K562 (cell line): Measurements from ENCODE around the gene GLB1L3. TPM values are rescaled to one million over a fixed set of nuclear protein-coding genes. Genes with fewer than 3 reads are reported as not detected.

Experiments
- ATAC-seq: fragments of 200-7000 bp; cut with Tn5 transposase; 3 replicates; pipeline ENCODE4 v1.9.1; 2020; ENCODE audit warnings: moderate library complexity
- BruUV-seq: library from RNA; stranded (reverse); fragments of 400-500 nt; replicated peaks from 2 replicates; lab custom pipeline; 2021; lab: Mats Ljungman, UMichigan
- CTCF ChIA-PET: fragments of 300-600 bp; formaldehyde crosslinking; extraction: SDS; loops from one replicate; lab custom pipeline; 2021; ENCODE audit warnings: low intra/inter-chr PET ratio; lab: Yijun Ruan, JAX
- POLR2A ChIA-PET: fragments of 300-600, 350-650 bp; sonication (Branson Sonifier 250); formaldehyde crosslinking; extraction: SDS; loops from one replicate; lab custom pipeline; 2021; ENCODE audit warnings: antibody characterized with exemption, inconsistent platforms; lab: Yijun Ruan, JAX
- DNase-seq, 4 experiments: peaks; one replicate each; pipeline versions ENCODE4 v3.0.0 to v3.0.0-alpha.2; 2011 to 2018; ENCODE audit warnings: low spot score in 3 of 4, mixed read lengths in 3 of 4; ENCODE audit errors: extremely low read depth in 1 of 4
- FAIRE-seq: peaks from 2 replicates; lab custom pipeline; 2011; peaks lifted over from hg19 to GRCh38; lab: Jason Lieb, UNC
- H2AFZ ChIP-seq: 2 replicates; pipeline ENCODE4 v1.6.0; 2011; ENCODE audit warnings: low read depth, low read length, control low read depth, inconsistent platforms
- H3K27ac ChIP-seq: fragments of 200-600 bp; 3 replicates; pipeline ENCODE4 v1.8.0; 2011; ENCODE audit warnings: low read depth, mild to moderate bottlenecking, control low read depth, inconsistent platforms, low read length, moderate library complexity, mixed read lengths; ENCODE audit errors: extremely low read depth
- H3K27me3 ChIP-seq, 2 experiments: fragments of 300-600 bp in 1 of 2; 2 replicates in 1 of 2; 3 replicates in 1 of 2; pipeline versions ENCODE4 v1.6.0 to v1.8.0; 2011; ENCODE audit warnings: inconsistent platforms in 2 of 2, low read length in 2 of 2, mild to moderate bottlenecking in 1 of 2, mixed read lengths in 1 of 2, moderate library complexity in 1 of 2; ENCODE audit not compliant: control insufficient read depth in 2 of 2, insufficient read depth in 2 of 2
- H3K36me3 ChIP-seq: fragments of 300-600 bp; 3 replicates; pipeline ENCODE4 v1.8.0; 2011; ENCODE audit warnings: mild to moderate bottlenecking, low read length, inconsistent platforms; ENCODE audit not compliant: control insufficient read depth, insufficient read depth
- H3K4me1 ChIP-seq, 2 experiments: fragments of 200-600 bp in 1 of 2; replicated peaks in 1 of 2; 2 replicates in 1 of 2; 3 replicates in 1 of 2; pipeline versions ENCODE4 v1.5.1 to v1.8.0; 2011; ENCODE audit warnings: inconsistent platforms in 2 of 2, low read length in 2 of 2, mild to moderate bottlenecking in 1 of 2, mixed read lengths in 1 of 2, moderate library complexity in 1 of 2; ENCODE audit not compliant: control insufficient read depth in 2 of 2, insufficient read depth in 2 of 2
- H3K4me2 ChIP-seq: 2 replicates; pipeline ENCODE4 v1.6.1; 2011; ENCODE audit warnings: low read length, control low read depth, inconsistent platforms, mixed read lengths; ENCODE audit not compliant: insufficient read depth
- H3K4me3 ChIP-seq: fragments of 200-600 bp; sonication (generic), shearing (Covaris generic); 2 replicates; pipeline ENCODE4 v1.5.1; 2016; ENCODE audit warnings: control low read depth, inconsistent platforms
- H3K79me2 ChIP-seq: fragments of 200-600 bp; 3 replicates; pipeline ENCODE4 v1.8.0; 2011; ENCODE audit warnings: low read length, inconsistent platforms; ENCODE audit not compliant: control insufficient read depth, insufficient read depth
- H3K9ac ChIP-seq, 2 experiments: 2 replicates each; pipeline versions ENCODE4 v1.6.0 to v1.6.1; 2011; ENCODE audit warnings: low read depth in 2 of 2, low read length in 2 of 2, control low read depth in 1 of 2, inconsistent platforms in 1 of 2, mild to moderate bottlenecking in 1 of 2, mixed read lengths in 1 of 2; ENCODE audit not compliant: insufficient read depth in 1 of 2
- H3K9me1 ChIP-seq: one replicate; pipeline ENCODE4 v1.6.0; 2011; ENCODE audit warnings: inconsistent platforms, mild to moderate bottlenecking, low read length, moderate library complexity; ENCODE audit not compliant: control insufficient read depth, insufficient read depth
- H3K9me3 ChIP-seq: replicated peaks from 2 replicates; pipeline ENCODE4 v1.5.1; 2011; ENCODE audit warnings: low read depth, low read length, inconsistent platforms; ENCODE audit not compliant: control insufficient read depth, insufficient read depth
- H4K20me1 ChIP-seq: replicated peaks from 2 replicates; pipeline ENCODE4 v1.6.1; 2011; ENCODE audit warnings: low read length, inconsistent platforms, mixed read lengths; ENCODE audit not compliant: control insufficient read depth, insufficient read depth
- ARID1B ChIP-seq: fragments of 450-650 bp; IDR thresholded peaks from 2 replicates; pipeline ENCODE4 v1.6.1; 2016; ENCODE audit warnings: antibody characterized with exemption, mild to moderate bottlenecking, inconsistent platforms
- L3MBTL2 ChIP-seq: fragments of 450-650 bp; IDR thresholded peaks from 2 replicates; pipeline ENCODE4 v1.6.1; 2016; ENCODE audit warnings: mild to moderate bottlenecking, moderate library complexity
- MEF2D ChIP-seq: conservative IDR thresholded peaks from 2 replicates; pipeline ENCODE4 v1.6.1; 2016; ENCODE audit warnings: low read depth, missing genetic modification characterization, missing compliant biosample characterization
- MEIS2 ChIP-seq: fragments of 450-650 bp; IDR thresholded peaks from 2 replicates; pipeline ENCODE4 v1.6.1; 2014; ENCODE audit warnings: mild to moderate bottlenecking; ENCODE audit not compliant: partially characterized antibody
- SP1 ChIP-seq: sonication (generic); formaldehyde crosslinking; IDR thresholded peaks from 2 replicates; pipeline ENCODE4 v1.8.1; 2022; ENCODE audit warnings: mild to moderate bottlenecking, missing genetic modification reagents
- SP2 ChIP-seq: IDR thresholded peaks from 2 replicates; pipeline ENCODE4 v1.6.1; 2011; ENCODE audit warnings: mild to moderate bottlenecking, low read depth, low read length, moderate library complexity; ENCODE audit not compliant: poor library complexity, severe bottlenecking; ENCODE audit errors: extremely low read depth
- TCF7L2 ChIP-seq: fragments of 150-350 bp; IDR thresholded peaks from 2 replicates; pipeline ENCODE4 v1.6.1; 2016; ENCODE audit warnings: low read depth, mild to moderate bottlenecking, low read length, moderate library complexity
- ZFP30 ChIP-seq: fragments of 250-450 bp; sonication (Bioruptor Pico); IDR thresholded peaks from 2 replicates; pipeline ENCODE4 v1.8.0; 2022; ENCODE audit warnings: moderate library complexity, mild to moderate bottlenecking, inconsistent platforms, borderline replicate concordance
- ZFPM2 ChIP-seq: fragments of 250-450 bp; sonication (Bioruptor Pico); IDR thresholded peaks from 2 replicates; pipeline ENCODE4 v1.5.1; 2022; ENCODE audit warnings: mild to moderate bottlenecking
- ZKSCAN1 ChIP-seq: fragments of 150-350 bp; IDR thresholded peaks from 2 replicates; pipeline ENCODE4 v1.6.1; 2016; ENCODE audit warnings: low read depth, low read length
- ZNF57 ChIP-seq: fragments of 450-650 bp; formaldehyde crosslinking; IDR thresholded peaks from 2 replicates; pipeline ENCODE4 v1.4.0; 2020; ENCODE audit warnings: mild to moderate bottlenecking, moderate library complexity
- ZNF79 ChIP-seq: fragments of 250-450 bp; sonication (Bioruptor Pico); IDR thresholded peaks from 2 replicates; pipeline ENCODE4 v1.4.0; 2020; ENCODE audit warnings: low read depth, mild to moderate bottlenecking, moderate library complexity
- WGBS: fragments of 100-300 bp; shearing (Covaris generic); methylation state at CpG from one replicate; pipeline ENCODE4 v1.1.6; 2016; ENCODE audit warnings: low coverage, mixed read lengths; ENCODE audit not compliant: insufficient coverage; ENCODE audit errors: missing lambda C conversion rate; 5-methylcytosine and 5-hydroxymethylcytosine counted together
- in situ Hi-C: fragments of 300-500 bp; cut with MboI; formaldehyde crosslinking; loops from 4 replicates; pipeline ENCODE4 v1.15.0; 2018; ENCODE audit warnings: inconsistent platforms, mixed read lengths
- intact Hi-C: fragments of 100-400 bp; cut with micrococcal nuclease; formaldehyde crosslinking; loops from 2 replicates; pipeline ENCODE4 v1.14.2; 2022
- polyA plus RNA-seq, 8 experiments: library from polyadenylated mRNA; depleted of rRNA in 4 of 8; stranded (reverse) in 5 of 8; unstranded in 3 of 8; fragments of >200 nt; fragmentation: Nextera tagmentation in 2 of 8; fragmentation: Illumina TruSeq in 1 of 8; extraction: Ambion mirVana in 2 of 8; extraction: Trizol in 1 of 8; gene quantifications; 2 replicates each; pipeline versions ENCODE4 v1.2.1 to v1.2.3, GENCODE V29; 2011 to 2014; ENCODE audit warnings: inconsistent platforms in 1 of 8, missing spikeins in 1 of 8
- total RNA-seq, 7 experiments: library from RNA; depleted of rRNA in 6 of 7; stranded (reverse); fragments of >200 nt in 6 of 7; fragmentation: Illumina TruSeq in 2 of 7; extraction: Trizol in 2 of 7; gene quantifications; 2 replicates each; pipeline versions ENCODE4 v1.2.1 to v1.2.3, GENCODE V29; 2011 to 2021; ENCODE audit warnings: low replicate concordance in 1 of 7
- TF ChIP-seq, protein P1 (sequence below): fragments of 250-450 bp; sonication (Bioruptor Pico); IDR thresholded peaks from 2 replicates; pipeline ENCODE4 v1.4.0; 2020; ENCODE audit warnings: borderline replicate concordance

GLB1L3 gene
- total and polyA plus RNA-seq, 9 of the 15 experiments (the other 6 are each of a cell fraction or from before 2014, with no cell fraction given): 0.18 to 3.3 (median 0.49) TPM

DNA sequence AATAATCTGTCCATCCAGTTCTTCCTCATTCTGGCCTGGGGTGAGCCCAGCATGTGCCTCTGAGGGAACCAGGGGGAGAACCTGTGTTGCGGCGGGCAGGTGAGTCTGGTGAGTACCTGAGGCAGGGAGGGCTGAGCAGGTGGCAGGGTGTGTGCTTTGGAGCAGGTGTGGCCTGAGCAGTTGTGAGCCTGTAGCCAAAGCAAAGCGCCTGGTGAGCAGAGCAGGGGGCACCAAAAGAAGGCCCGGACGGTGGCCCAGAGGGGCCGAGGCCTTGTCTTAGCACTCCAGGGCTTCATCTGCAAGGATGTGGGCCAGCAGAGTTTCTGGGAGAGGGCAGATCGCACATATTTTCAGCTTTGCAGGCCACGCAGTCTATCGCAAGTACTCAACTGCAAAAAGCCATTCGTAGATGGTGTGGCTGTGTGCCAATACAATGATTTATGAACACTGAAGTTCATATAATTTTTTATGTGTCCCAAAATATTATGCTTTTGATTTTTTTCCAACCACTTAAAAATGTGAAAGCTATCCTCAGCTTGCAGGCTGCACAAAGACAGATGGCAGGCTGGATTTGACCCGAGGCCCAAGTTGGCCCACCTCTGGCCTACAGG, 64.3 kb downstream of the GLB1L3 start:
- FAIRE-seq: no peak
- in situ Hi-C loops: no loop called here

More for the DNA sequence above, 64.3 kb downstream of the GLB1L3 start:
- intact Hi-C loops: no loop called here
- ChIA-PET CTCF (no interaction called here), POLR2A (interaction anchor here (0.5 kb wide), 1 partner anchor 87 kb away, joined by 3 read pairs; the partner anchor contains the start of genes ACAD8 and THYN1)
- Histone ChIP-seq H4K20me1 (no peaks in the 10 kb centered on the region), H3K4me2 (no peak overlapping the region), H3K4me1 (no peaks in the 10 kb centered on the region; a peak in 1 of 5 replicates), H3K9ac (no peak overlapping the region), H3K27me3 (no peaks in the 10 kb centered on the region; a peak in 1 of 5 replicates), H3K4me3 (no peak overlapping the region), H3K36me3 (no peaks in the 10 kb centered on the region), H3K79me2 (no peaks in the 10 kb centered on the region), H3K9me1 (no peaks in the 10 kb centered on the region), H3K9me3 (no peaks in the 10 kb centered on the region), H3K27ac (no peak overlapping the region), H2AFZ (no peak overlapping the region)
- no TSS peak for BruUV-seq
- TF ChIP-seq SP1 (CRISPR knock-in tag): no peak
- no peak for TF ChIP-seq MEIS2
- no peak for TF ChIP-seq SP2
- TF ChIP-seq ZNF79 (CRISPR knock-in tag): no peak
- TF ChIP-seq, protein P1, sequence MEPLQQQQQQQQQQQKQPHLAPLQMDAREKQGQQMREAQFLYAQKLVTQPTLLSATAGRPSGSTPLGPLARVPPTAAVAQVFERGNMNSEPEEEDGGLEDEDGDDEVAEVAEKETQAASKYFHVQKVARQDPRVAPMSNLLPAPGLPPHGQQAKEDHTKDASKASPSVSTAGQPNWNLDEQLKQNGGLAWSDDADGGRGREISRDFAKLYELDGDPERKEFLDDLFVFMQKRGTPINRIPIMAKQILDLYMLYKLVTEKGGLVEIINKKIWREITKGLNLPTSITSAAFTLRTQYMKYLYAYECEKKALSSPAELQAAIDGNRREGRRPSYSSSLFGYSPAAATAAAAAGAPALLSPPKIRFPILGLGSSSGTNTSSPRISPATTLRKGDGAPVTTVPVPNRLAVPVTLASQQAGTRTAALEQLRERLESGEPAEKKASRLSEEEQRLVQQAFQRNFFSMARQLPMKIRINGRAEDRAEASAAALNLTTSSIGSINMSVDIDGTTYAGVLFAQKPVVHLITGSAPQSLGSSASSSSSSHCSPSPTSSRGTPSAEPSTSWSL (CRISPR knock-in tag): no peak
- TF ChIP-seq MEF2D (tag): no peak
- no peak for TF ChIP-seq ZFPM2 (CRISPR knock-in tag)
- TF ChIP-seq ZFP30 (CRISPR knock-in tag): no peak
- no peak for TF ChIP-seq L3MBTL2
- no peak for TF ChIP-seq ZKSCAN1
- no peak for TF ChIP-seq ARID1B
- no peak for TF ChIP-seq ZNF57
- TF ChIP-seq TCF7L2: no peak
- DNase-seq (no peak), ATAC-seq (no peak)
- 79% methylated on average over 11 of the region's 11 CpGs for WGBS
